ENCODE measurements around the gene CDKAL1.

DNA sequence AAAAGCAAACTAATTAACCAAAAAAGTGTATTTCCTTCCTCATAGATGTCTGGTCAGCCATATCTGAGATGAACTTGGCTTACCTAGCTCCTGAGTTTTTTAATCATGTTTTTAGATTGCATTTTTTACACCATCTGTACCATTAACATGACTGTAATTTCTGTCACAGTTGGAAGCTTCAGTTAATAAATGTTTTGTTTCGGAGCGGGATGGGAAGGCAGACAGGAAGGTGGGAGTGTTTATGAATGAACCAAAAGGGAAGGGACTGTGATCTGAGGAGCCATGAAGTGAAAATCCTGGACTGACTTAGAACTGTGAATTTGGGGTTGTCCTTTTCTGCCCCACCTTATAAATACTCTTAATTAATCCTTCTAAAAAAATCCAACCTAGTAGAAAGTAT, 613.7 kb downstream of the CDKAL1 start:
- no peak for TF ChIP-seq POLR2A (IDR thresholded peaks at IDR 0.05; ENCODE audit: low read length)
- TF ChIP-seq, protein P1, sequence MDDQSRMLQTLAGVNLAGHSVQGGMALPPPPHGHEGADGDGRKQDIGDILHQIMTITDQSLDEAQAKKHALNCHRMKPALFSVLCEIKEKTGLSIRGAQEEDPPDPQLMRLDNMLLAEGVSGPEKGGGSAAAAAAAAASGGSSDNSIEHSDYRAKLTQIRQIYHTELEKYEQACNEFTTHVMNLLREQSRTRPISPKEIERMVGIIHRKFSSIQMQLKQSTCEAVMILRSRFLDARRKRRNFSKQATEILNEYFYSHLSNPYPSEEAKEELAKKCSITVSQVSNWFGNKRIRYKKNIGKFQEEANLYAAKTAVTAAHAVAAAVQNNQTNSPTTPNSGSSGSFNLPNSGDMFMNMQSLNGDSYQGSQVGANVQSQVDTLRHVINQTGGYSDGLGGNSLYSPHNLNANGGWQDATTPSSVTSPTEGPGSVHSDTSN (IDR thresholded peaks at IDR 0.05): no peak
- TF ChIP-seq, protein P2, sequence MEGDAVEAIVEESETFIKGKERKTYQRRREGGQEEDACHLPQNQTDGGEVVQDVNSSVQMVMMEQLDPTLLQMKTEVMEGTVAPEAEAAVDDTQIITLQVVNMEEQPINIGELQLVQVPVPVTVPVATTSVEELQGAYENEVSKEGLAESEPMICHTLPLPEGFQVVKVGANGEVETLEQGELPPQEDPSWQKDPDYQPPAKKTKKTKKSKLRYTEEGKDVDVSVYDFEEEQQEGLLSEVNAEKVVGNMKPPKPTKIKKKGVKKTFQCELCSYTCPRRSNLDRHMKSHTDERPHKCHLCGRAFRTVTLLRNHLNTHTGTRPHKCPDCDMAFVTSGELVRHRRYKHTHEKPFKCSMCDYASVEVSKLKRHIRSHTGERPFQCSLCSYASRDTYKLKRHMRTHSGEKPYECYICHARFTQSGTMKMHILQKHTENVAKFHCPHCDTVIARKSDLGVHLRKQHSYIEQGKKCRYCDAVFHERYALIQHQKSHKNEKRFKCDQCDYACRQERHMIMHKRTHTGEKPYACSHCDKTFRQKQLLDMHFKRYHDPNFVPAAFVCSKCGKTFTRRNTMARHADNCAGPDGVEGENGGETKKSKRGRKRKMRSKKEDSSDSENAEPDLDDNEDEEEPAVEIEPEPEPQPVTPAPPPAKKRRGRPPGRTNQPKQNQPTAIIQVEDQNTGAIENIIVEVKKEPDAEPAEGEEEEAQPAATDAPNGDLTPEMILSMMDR (IDR thresholded peaks at IDR 0.05): no peak
- TF ChIP-seq CEBPB (IDR thresholded peaks at IDR 0.05): no peak
- TF ChIP-seq, protein P3, sequence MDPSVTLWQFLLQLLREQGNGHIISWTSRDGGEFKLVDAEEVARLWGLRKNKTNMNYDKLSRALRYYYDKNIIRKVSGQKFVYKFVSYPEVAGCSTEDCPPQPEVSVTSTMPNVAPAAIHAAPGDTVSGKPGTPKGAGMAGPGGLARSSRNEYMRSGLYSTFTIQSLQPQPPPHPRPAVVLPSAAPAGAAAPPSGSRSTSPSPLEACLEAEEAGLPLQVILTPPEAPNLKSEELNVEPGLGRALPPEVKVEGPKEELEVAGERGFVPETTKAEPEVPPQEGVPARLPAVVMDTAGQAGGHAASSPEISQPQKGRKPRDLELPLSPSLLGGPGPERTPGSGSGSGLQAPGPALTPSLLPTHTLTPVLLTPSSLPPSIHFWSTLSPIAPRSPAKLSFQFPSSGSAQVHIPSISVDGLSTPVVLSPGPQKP (IDR thresholded peaks at IDR 0.05; ENCODE audit: low read depth, low read length): no peak
- TF ChIP-seq PHF8 (IDR thresholded peaks at IDR 0.05; ENCODE audit: borderline replicate concordance, low read depth): no peak
- TF ChIP-seq JUN (IDR thresholded peaks at IDR 0.05): no peak
- no peak for TF ChIP-seq ESRRA (IDR thresholded peaks at IDR 0.05; ENCODE audit: borderline replicate concordance, low read length)
- no peak for TF ChIP-seq FOSL2 (IDR thresholded peaks at IDR 0.05)
- TF ChIP-seq FOSL2 (CRISPR knock-in tag; IDR thresholded peaks at IDR 0.05): no peak
- no peak for TF ChIP-seq MAFK (IDR thresholded peaks at IDR 0.05; ENCODE audit: partially characterized antibody)
